CD14-positive monocyte (primary cell): ENCODE data around the gene PLK1. TPM values are rescaled to one million over a fixed set of nuclear protein-coding genes. Genes with fewer than 3 reads are reported as not detected.

Source experiments
- DNase-seq, 3 donors: peaks; one replicate each; pipeline ENCODE4 v3.0.0-alpha.2; 2011 to 2022
- H2AFZ ChIP-seq: 2 replicates; pipeline ENCODE4 v1.6.0; 2012; ENCODE audit warnings: mild to moderate bottlenecking, low read depth, low read length, inconsistent platforms; ENCODE audit not compliant: insufficient read depth, poor library complexity, severe bottlenecking
- H3K27ac ChIP-seq, 2 donors: 1 replicate in 1 of 2; 2 replicates in 1 of 2; pipeline ENCODE4 v1.5.1; 2012 to 2013; ENCODE audit warnings: low read length in 2 of 2, control low read depth in 1 of 2, inconsistent platforms in 1 of 2, low read depth in 1 of 2, mild to moderate bottlenecking in 1 of 2
- H3K27me3 ChIP-seq, 2 donors: one replicate each; pipeline versions ENCODE4 v1.6.0 to v1.6.1; 2011 to 2013; ENCODE audit warnings: low read length in 2 of 2; ENCODE audit not compliant: control insufficient read depth in 2 of 2, insufficient read depth in 2 of 2
- H3K36me3 ChIP-seq, 2 donors: replicated peaks in 1 of 2; 1 replicate in 1 of 2; 2 replicates in 1 of 2; pipeline versions ENCODE4 v1.5.1 to v1.6.1; 2012 to 2013; ENCODE audit warnings: low read length in 2 of 2, control low read depth in 1 of 2, inconsistent platforms in 1 of 2, mild to moderate bottlenecking in 1 of 2; ENCODE audit not compliant: insufficient read depth in 2 of 2, control insufficient read depth in 1 of 2
- H3K4me1 ChIP-seq, 2 donors: 1 replicate in 1 of 2; 2 replicates in 1 of 2; pipeline versions ENCODE4 v1.5.1 to v1.6.1; 2012 to 2013; ENCODE audit warnings: low read length in 2 of 2, control low read depth in 1 of 2, inconsistent platforms in 1 of 2, mild to moderate bottlenecking in 1 of 2, moderate library complexity in 1 of 2; ENCODE audit not compliant: insufficient read depth in 2 of 2, control insufficient read depth in 1 of 2
- H3K4me2 ChIP-seq: replicated peaks from 2 replicates; pipeline ENCODE3; 2012; ENCODE audit warnings: low read length, moderate library complexity, mild to moderate bottlenecking; ENCODE audit not compliant: poor library complexity, severe bottlenecking; ENCODE audit errors: extremely low read depth
- H3K4me3 ChIP-seq, 3 experiments: fragments of 200-600 bp in 1 of 3; sonication (generic) in 1 of 3; replicated peaks in 1 of 3; 1 replicate in 2 of 3; 2 replicates in 1 of 3; pipeline ENCODE4 v1.5.1; 2011 to 2013; ENCODE audit warnings: low read length in 3 of 3, mild to moderate bottlenecking in 3 of 3, control low read depth in 2 of 3, low read depth in 2 of 3, inconsistent platforms in 1 of 3, moderate library complexity in 1 of 3
- H3K79me2 ChIP-seq: 2 replicates; pipeline ENCODE4 v1.6.0; 2012; ENCODE audit warnings: mild to moderate bottlenecking, control low read depth, inconsistent platforms, low read length, moderate library complexity; ENCODE audit not compliant: insufficient read depth
- H3K9ac ChIP-seq: 2 replicates; pipeline ENCODE4 v1.6.0; 2017; ENCODE audit warnings: low read length, mild to moderate bottlenecking; ENCODE audit not compliant: insufficient read depth, poor library complexity, severe bottlenecking
- H3K9me3 ChIP-seq, 2 donors: replicated peaks in 1 of 2; 1 replicate in 1 of 2; 2 replicates in 1 of 2; pipeline versions ENCODE4 v1.5.1 to v1.6.1; 2012 to 2013; ENCODE audit warnings: low read length in 2 of 2, control low read depth in 1 of 2; ENCODE audit not compliant: control insufficient read depth in 1 of 2, insufficient read depth in 1 of 2
- H4K20me1 ChIP-seq: 2 replicates; pipeline ENCODE4 v1.6.0; 2012; ENCODE audit warnings: mild to moderate bottlenecking, low read length, control low read depth, moderate library complexity; ENCODE audit not compliant: insufficient read depth
- H3K27ac Mint-ChIP-seq, 7 donors: one replicate each; pipeline ENCODE4 v1.8.0; 2020; ENCODE audit warnings: mild to moderate bottlenecking in 7 of 7, mixed read lengths in 7 of 7, moderate library complexity in 6 of 7, inconsistent platforms in 2 of 7
- H3K27me3 Mint-ChIP-seq, 3 donors: one replicate each; pipeline ENCODE4 v1.8.0; 2021 to 2022; ENCODE audit warnings: low read depth in 3 of 3, mild to moderate bottlenecking in 3 of 3, mixed read lengths in 3 of 3, moderate library complexity in 3 of 3, inconsistent platforms in 1 of 3
- H3K36me3 Mint-ChIP-seq, 2 donors: one replicate each; pipeline ENCODE4 v1.8.0; 2020; ENCODE audit warnings: mixed read lengths in 2 of 2, inconsistent platforms in 1 of 2, mild to moderate bottlenecking in 1 of 2
- H3K4me1 Mint-ChIP-seq: one replicate; pipeline ENCODE4 v1.8.0; 2020; ENCODE audit warnings: mild to moderate bottlenecking, mixed read lengths
- H3K4me3 Mint-ChIP-seq, 2 donors: one replicate each; pipeline ENCODE4 v1.8.0; 2020; ENCODE audit warnings: mild to moderate bottlenecking in 2 of 2, mixed read lengths in 2 of 2, moderate library complexity in 1 of 2
- H3K9me3 Mint-ChIP-seq, 7 donors: one replicate each; pipeline ENCODE4 v1.8.0; 2020 to 2022; ENCODE audit warnings: mixed read lengths in 7 of 7, mild to moderate bottlenecking in 6 of 7, moderate library complexity in 6 of 7, inconsistent platforms in 2 of 7
- WGBS: methylation state at CpG from one replicate; pipeline ENCODE4 v1.1.5; 2013; ENCODE audit warnings: missing lambda C conversion rate; ENCODE audit not compliant: insufficient coverage; 5-methylcytosine and 5-hydroxymethylcytosine counted together
- intact Hi-C, 2 donors: fragments of 100-400 bp; cut with micrococcal nuclease; formaldehyde crosslinking; loops; one replicate each; pipeline versions ENCODE4 v1.15.0 to v1.15.1; 2023
- polyA plus RNA-seq, 3 donors: library from polyadenylated mRNA; depleted of rRNA in 1 of 3; unstranded in 2 of 3; stranded (reverse) in 1 of 3; fragments of 300-500 nt in 2 of 3; fragments of >200 nt in 1 of 3; fragmentation: Illumina TruSeq in 2 of 3; gene quantifications; 1 replicate in 2 of 3; 2 replicates in 1 of 3; pipeline ENCODE4 v1.2.3, GENCODE V29; 2012 to 2021
- TF ChIP-seq, protein P1 (sequence below): fragments of 200-600 bp; IDR thresholded peaks from one replicate; pipeline ENCODE4 v1.8.0; 2022; ENCODE audit warnings: antibody characterized with exemption, mild to moderate bottlenecking

The PLK1 gene
- polyA plus RNA-seq, 3 donors: 3.5 TPM; not detected in 2

DNA sequence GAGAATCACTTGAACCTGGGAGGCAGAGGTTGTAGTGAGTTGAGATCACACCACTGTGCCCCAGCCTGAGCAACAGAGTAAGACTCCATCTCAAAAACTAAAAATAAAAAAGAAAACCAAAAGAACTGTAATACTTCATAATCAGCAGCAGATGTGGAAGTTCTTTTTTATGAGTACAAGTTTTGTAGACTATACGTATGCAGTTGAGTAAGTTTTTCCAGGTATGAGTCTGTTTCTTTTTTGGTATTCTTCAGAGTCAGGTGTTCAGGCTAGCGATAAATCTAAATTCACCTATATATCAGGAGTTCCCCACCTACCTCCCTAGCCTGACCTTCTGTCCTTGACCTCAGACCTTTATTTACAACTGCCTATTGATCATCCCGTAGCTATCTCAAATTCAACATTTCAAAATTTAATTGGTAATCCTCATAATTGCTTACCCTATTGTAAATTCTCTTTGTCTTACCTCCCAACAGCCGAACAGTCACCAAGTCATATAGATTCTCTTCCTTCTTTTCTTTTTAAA lies 26.7 kb upstream of the PLK1 start:
- H3K27me3 Mint-ChIP-seq: peaks cover 0 to 2% (median 0%) of the 10 kb centered on the region in 3 donors
- Histone ChIP-seq H4K20me1 (peaks cover 52% of the 10 kb centered on the region), H3K36me3 (peaks cover 39 to 84% of the 10 kb centered on the region in 2 donors), H3K27me3 (no peaks in the 10 kb centered on the region), H3K4me2 (no peak overlapping the region), H3K9me3 (no peaks in the 10 kb centered on the region), H3K27ac (no peak overlapping the region), H3K79me2 (peaks cover 75% of the 10 kb centered on the region), H3K4me1 (no peaks in the 10 kb centered on the region), H3K4me3 (no peak overlapping the region), H3K9ac (no peak overlapping the region), H2AFZ (no peak overlapping the region)
- H3K27ac Mint-ChIP-seq: no peak overlapping the region
- intact Hi-C loops: no loop called here
- TF ChIP-seq, protein P1, sequence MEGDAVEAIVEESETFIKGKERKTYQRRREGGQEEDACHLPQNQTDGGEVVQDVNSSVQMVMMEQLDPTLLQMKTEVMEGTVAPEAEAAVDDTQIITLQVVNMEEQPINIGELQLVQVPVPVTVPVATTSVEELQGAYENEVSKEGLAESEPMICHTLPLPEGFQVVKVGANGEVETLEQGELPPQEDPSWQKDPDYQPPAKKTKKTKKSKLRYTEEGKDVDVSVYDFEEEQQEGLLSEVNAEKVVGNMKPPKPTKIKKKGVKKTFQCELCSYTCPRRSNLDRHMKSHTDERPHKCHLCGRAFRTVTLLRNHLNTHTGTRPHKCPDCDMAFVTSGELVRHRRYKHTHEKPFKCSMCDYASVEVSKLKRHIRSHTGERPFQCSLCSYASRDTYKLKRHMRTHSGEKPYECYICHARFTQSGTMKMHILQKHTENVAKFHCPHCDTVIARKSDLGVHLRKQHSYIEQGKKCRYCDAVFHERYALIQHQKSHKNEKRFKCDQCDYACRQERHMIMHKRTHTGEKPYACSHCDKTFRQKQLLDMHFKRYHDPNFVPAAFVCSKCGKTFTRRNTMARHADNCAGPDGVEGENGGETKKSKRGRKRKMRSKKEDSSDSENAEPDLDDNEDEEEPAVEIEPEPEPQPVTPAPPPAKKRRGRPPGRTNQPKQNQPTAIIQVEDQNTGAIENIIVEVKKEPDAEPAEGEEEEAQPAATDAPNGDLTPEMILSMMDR: no peak
- no peak for DNase-seq
- peaks cover 4% of the 10 kb centered on the region for H3K4me1 Mint-ChIP-seq
- H3K9me3 Mint-ChIP-seq: no peaks in the 10 kb centered on the region
- 88% methylated on average over 2 of the region's 4 CpGs for WGBS
- peaks cover 52 to 75% of the 10 kb centered on the region in 2 donors for H3K36me3 Mint-ChIP-seq
- no peak overlapping the region for H3K4me3 Mint-ChIP-seq

DNA sequence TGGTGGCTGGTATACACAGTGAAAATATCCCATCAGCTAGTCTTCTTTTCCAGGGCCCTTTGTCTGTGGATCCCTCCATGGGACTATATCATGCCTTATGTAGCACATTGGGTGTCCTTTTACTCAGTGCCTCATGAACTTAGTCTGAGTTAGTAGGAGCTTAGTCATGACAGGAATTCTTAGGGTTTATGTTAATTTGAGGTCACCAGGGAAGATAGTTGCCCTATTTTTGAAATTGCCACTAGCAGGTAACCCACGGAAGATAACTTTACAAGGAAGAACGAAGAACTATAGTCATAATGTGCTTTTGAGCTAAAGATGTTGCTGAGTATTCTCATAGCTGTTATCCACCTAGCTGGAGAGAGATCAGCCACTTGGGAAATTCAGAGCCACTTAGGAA lies 14.8 kb upstream of the PLK1 start:
- H3K27ac Mint-ChIP-seq: no peak overlapping the region
- 100% methylated on average over 2 of the region's 2 CpGs for WGBS
- H3K27ac ChIP-seq: no peak overlapping the region
- H3K36me3 Mint-ChIP-seq: peaks cover 93 to 100% of the 10 kb centered on the region in 2 donors
- H3K9me3 Mint-ChIP-seq: no peaks in the 10 kb centered on the region
- DNase-seq: no peak
- no peaks in the 10 kb centered on the region for H3K79me2 ChIP-seq
- H3K4me3 Mint-ChIP-seq: no peak overlapping the region
- H3K4me3 ChIP-seq: no peak overlapping the region
- H3K36me3 ChIP-seq: peaks cover 96 to 99% of the 10 kb centered on the region in 2 donors
- no peaks in the 10 kb centered on the region for H3K9me3 ChIP-seq
- peaks cover 0 to 1% (median 0%) of the 10 kb centered on the region in 3 donors for H3K27me3 Mint-ChIP-seq
- TF ChIP-seq, protein P1: no peak
- H4K20me1 ChIP-seq: peaks cover 3% of the 10 kb centered on the region
- no peaks in the 10 kb centered on the region for H3K4me1 Mint-ChIP-seq
- no peak overlapping the region for H2AFZ ChIP-seq
- no peaks in the 10 kb centered on the region for H3K27me3 ChIP-seq
- intact Hi-C loops: no loop called here
- no peaks in the 10 kb centered on the region for H3K4me1 ChIP-seq
- H3K9ac ChIP-seq: no peak overlapping the region
- H3K4me2 ChIP-seq: no peak overlapping the region
